GM12878 (cell line): ENCODE measurements around the gene PTK6. TPM values are rescaled to one million over a fixed set of nuclear protein-coding genes. Genes with fewer than 3 reads are reported as not detected.

Source experiments
- ATAC-seq: fragments of 200-7000 bp; cut with Tn5 transposase; 3 replicates; pipeline ENCODE4 v1.9.1; 2020; ENCODE audit warnings: mild to moderate bottlenecking, moderate library complexity
- BruUV-seq: library from RNA; stranded (reverse); fragments of 400-500 nt; replicated peaks from 2 replicates; lab custom pipeline; 2021; lab: Mats Ljungman, UMichigan
- CTCF ChIA-PET: fragments of 300-600 bp; sonication (Branson Sonifier 250); formaldehyde crosslinking; extraction: SDS; loops from one replicate; lab custom pipeline; 2021; ENCODE audit warnings: inconsistent platforms; lab: Yijun Ruan, JAX
- POLR2A ChIA-PET: fragments of 350-600 bp; formaldehyde crosslinking; extraction: SDS; loops from one replicate; lab custom pipeline; 2021; ENCODE audit warnings: inconsistent platforms; lab: Charles Lee
- RAD21 ChIA-PET: fragments of 300-600 bp; sonication (Branson Sonifier 250); formaldehyde crosslinking; loops from one replicate; lab custom pipeline; 2023; ENCODE audit warnings: antibody characterized with exemption; ENCODE audit not compliant: unreplicated experiment; lab: Charles Lee
- SMC1A ChIA-PET: fragments of 300-600 bp; sonication (Branson Sonifier 250); formaldehyde crosslinking; loops from one replicate; lab custom pipeline; 2023; ENCODE audit not compliant: unreplicated experiment, uncharacterized antibody; lab: Charles Lee
- DNase-seq: peaks from one replicate; pipeline ENCODE4 v3.0.0-alpha.2; 2011; ENCODE audit warnings: low read depth, low spot score
- FAIRE-seq: peaks from 3 replicates; lab custom pipeline; 2011; peaks lifted over from hg19 to GRCh38; lab: Jason Lieb, UNC
- H2AFZ ChIP-seq: 2 replicates; pipeline ENCODE4 v1.6.0; 2011; ENCODE audit warnings: low read depth, low read length, control low read depth; ENCODE audit not compliant: control insufficient read depth
- H3K27ac ChIP-seq: 2 replicates; pipeline ENCODE4 v1.5.1; 2011; ENCODE audit warnings: control low read depth; ENCODE audit not compliant: control insufficient read depth, insufficient read depth
- H3K27me3 ChIP-seq, 2 experiments: replicated peaks in 1 of 2; 2 replicates each; pipeline versions ENCODE4 v1.6.0 to v1.6.1; 2011; ENCODE audit warnings: low read length in 1 of 2; ENCODE audit not compliant: control insufficient read depth in 2 of 2, insufficient read depth in 2 of 2
- H3K36me3 ChIP-seq, 2 experiments: 2 replicates each; pipeline ENCODE4 v1.5.1; 2011; ENCODE audit warnings: low read length in 1 of 2; ENCODE audit not compliant: control insufficient read depth in 2 of 2, insufficient read depth in 2 of 2
- H3K4me1 ChIP-seq: 2 replicates; pipeline ENCODE4 v1.6.1; 2011; ENCODE audit warnings: mild to moderate bottlenecking, low read length, moderate library complexity, mixed read lengths; ENCODE audit not compliant: control insufficient read depth, insufficient read depth
- H3K4me2 ChIP-seq: 2 replicates; pipeline ENCODE4 v1.6.0; 2011; ENCODE audit warnings: control low read depth; ENCODE audit not compliant: control insufficient read depth, insufficient read depth
- H3K4me3 ChIP-seq: fragments of 200-600 bp; sonication (generic); 2 replicates; pipeline ENCODE4 v1.5.1; 2016
- H3K79me2 ChIP-seq: 2 replicates; pipeline ENCODE4 v1.6.0; 2011; ENCODE audit warnings: low read length; ENCODE audit not compliant: control insufficient read depth, insufficient read depth
- H3K9ac ChIP-seq: 2 replicates; pipeline ENCODE4 v1.8.0; 2011; ENCODE audit warnings: low read length, control low read depth, mixed read lengths; ENCODE audit not compliant: control insufficient read depth, insufficient read depth
- H3K9me3 ChIP-seq: replicated peaks from 3 replicates; pipeline ENCODE4 v1.5.1; 2011; ENCODE audit warnings: mild to moderate bottlenecking, low read length; ENCODE audit not compliant: control insufficient read depth, insufficient read depth
- H4K20me1 ChIP-seq: 2 replicates; pipeline ENCODE4 v1.6.0; 2011; ENCODE audit not compliant: control insufficient read depth, insufficient read depth
- CHD1 ChIP-seq: IDR thresholded peaks from 2 replicates; pipeline ENCODE4 v1.6.1; 2012; ENCODE audit warnings: low read depth, low read length, improper control_type of control experiment
- FOXM1 ChIP-seq: IDR thresholded peaks from 2 replicates; pipeline ENCODE4 v1.6.1; 2012; ENCODE audit warnings: low read depth, mild to moderate bottlenecking, inconsistent platforms, low read length, moderate library complexity
- IKZF1 ChIP-seq: fragments of 450-650 bp; conservative IDR thresholded peaks from 2 replicates; pipeline ENCODE4 v1.6.1; 2017; ENCODE audit warnings: antibody characterized with exemption, mild to moderate bottlenecking
- MTA3 ChIP-seq: IDR thresholded peaks from 2 replicates; pipeline ENCODE4 v1.6.1; 2012; ENCODE audit warnings: low read length, inconsistent platforms, borderline replicate concordance
- PML ChIP-seq: IDR thresholded peaks from 2 replicates; pipeline ENCODE4 v1.6.1; 2012; ENCODE audit warnings: low read length, inconsistent platforms
- RBBP5 ChIP-seq: fragments of 200-600 bp; sonication (generic); conservative IDR thresholded peaks from 2 replicates; pipeline ENCODE4 v1.6.1; 2016
- STAT1 ChIP-seq: fragments of 450-650 bp; conservative IDR thresholded peaks from 2 replicates; pipeline ENCODE4 v1.6.1; 2014; ENCODE audit warnings: antibody characterized with exemption, mild to moderate bottlenecking
- WGBS: methylation state at CpG from one replicate; pipeline ENCODE4 v1.1.6; 2016; ENCODE audit warnings: low lambda C conversion rate; ENCODE audit not compliant: insufficient replicate concordance, insufficient coverage; ENCODE audit errors: missing lambda C conversion rate; 5-methylcytosine and 5-hydroxymethylcytosine counted together
- in situ Hi-C: fragments of 300-500 bp; cut with MboI; formaldehyde crosslinking; loops from 9 replicates; pipeline ENCODE4 v1.14.3; 2018; ENCODE audit warnings: mixed read lengths
- intact Hi-C: fragments of 100-400 bp; cut with micrococcal nuclease; formaldehyde crosslinking; loops from one replicate; pipeline ENCODE4 v1.14.2; 2022; ENCODE audit not compliant: unreplicated experiment
- polyA plus RNA-seq, 11 experiments: library from polyadenylated mRNA; depleted of rRNA in 4 of 11; unstranded in 6 of 11; stranded (reverse) in 5 of 11; fragments of >200 nt; fragmentation: Nextera tagmentation in 4 of 11; fragmentation: Illumina TruSeq in 1 of 11; extraction: Ambion mirVana in 4 of 11; extraction: Trizol in 1 of 11; gene quantifications; 1 replicate in 1 of 11; 2 replicates in 10 of 11; pipeline versions ENCODE4 v1.2.1 to v1.2.3, GENCODE V29; 2011 to 2016; ENCODE audit warnings: inconsistent platforms in 2 of 11, missing spikeins in 2 of 11, low read depth in 1 of 11
- total RNA-seq, 4 experiments: library from RNA; depleted of rRNA in 3 of 4; stranded (reverse); fragments of >200 nt in 3 of 4; fragmentation: Illumina TruSeq in 1 of 4; extraction: Trizol in 1 of 4; gene quantifications; 2 replicates each; pipeline versions ENCODE4 v1.2.1 to v1.2.3, GENCODE V29; 2013 to 2021
- TF ChIP-seq, protein P1 (sequence below): fragments of 450-650 bp; formaldehyde crosslinking; IDR thresholded peaks from 2 replicates; pipeline ENCODE4 v1.4.0; 2022; ENCODE audit warnings: mild to moderate bottlenecking, moderate library complexity
- TF ChIP-seq, protein P2 (sequence below): fragments of 450-650 bp; IDR thresholded peaks from 2 replicates; pipeline ENCODE4 v1.6.1; 2017; ENCODE audit warnings: mild to moderate bottlenecking, moderate library complexity

The PTK6 gene
- total and polyA plus RNA-seq, 10 of the 15 experiments (the other 5 are each of a cell fraction or from before 2014, with no cell fraction given) = 0.02 to 0.21 (median 0.09) TPM; not detected in 3

DNA sequence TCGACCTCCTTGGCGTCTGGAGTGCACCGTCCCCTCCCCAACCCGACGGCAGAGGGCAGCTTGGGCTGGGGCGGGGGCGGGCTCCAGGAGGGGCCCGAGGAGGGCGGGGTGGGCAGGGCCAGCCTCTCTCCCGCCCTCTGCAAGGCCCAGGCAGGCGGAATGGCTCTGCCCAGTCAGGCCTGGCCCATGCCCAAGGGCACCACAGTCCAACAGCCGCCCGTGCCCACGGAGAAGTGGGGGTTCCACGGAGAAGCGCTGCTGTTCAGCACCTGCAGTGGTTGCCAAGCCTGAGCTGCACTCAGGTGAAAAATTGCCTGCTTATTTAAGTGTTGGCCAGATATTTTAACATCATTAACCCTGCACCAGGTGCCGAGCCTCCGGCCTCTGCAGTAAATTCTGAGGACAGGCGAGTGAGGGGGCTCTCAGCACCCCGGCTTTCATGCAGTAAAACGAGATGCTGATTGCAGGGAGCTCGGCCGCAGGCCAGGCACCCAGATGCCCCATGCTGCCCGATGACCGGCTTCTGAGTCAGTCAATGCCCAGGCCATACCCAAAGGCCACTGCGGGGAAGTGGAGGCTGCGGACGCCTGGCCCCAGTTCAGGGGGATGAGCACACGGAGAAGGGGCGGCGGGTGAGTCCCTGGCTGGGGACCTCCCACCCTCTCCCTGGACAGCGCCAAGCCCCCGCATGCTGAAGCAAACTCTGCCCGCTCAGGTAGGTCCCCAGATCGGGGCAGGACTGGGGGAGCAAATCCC, 10.7 kb upstream of the PTK6 start, which contains the start of gene SRMS:
Gene SRMS, minus strand, starts transcription at position 25 of the 756 bp plus-strand sequence. CDS start 286 bp downstream, outside the sequence.
- Histone ChIP-seq H3K79me2 (no peaks in the 10 kb centered on the region), H3K9ac (no peak within 1 kb of the TSS), H3K4me1 (peaks cover 14% of the 10 kb centered on the region), H3K27ac (no peak within 1 kb of the TSS), H3K36me3 (no peaks in the 10 kb centered on the region), H3K9me3 (no peaks in the 10 kb centered on the region), H2AFZ (no peak within 1 kb of the TSS), H4K20me1 (no peaks in the 10 kb centered on the region), H3K4me3 (no peak within 1 kb of the TSS), H3K27me3 (no peaks in the 10 kb centered on the region; a peak in 1 of 4 replicates), H3K4me2 (no peak within 1 kb of the TSS)
- RAD21 ChIA-PET = interaction anchor here (0.9 kb wide), 1 partner anchor 25 kb away, joined by 3 read pairs; no protein-coding TSS in a partner anchor
- no peak for FAIRE-seq
- CTCF ChIA-PET = no interaction called here
- 45% methylated on average over 33 of the region's 35 CpGs for WGBS
- in situ Hi-C loops = no loop called here
- SMC1A ChIA-PET = no interaction called here
- intact Hi-C loops = no loop called here
- no peak for ATAC-seq
- TF ChIP-seq PML = no peak
- TF ChIP-seq FOXM1 = no peak
- no peak for TF ChIP-seq STAT1
- TF ChIP-seq, protein P1, sequence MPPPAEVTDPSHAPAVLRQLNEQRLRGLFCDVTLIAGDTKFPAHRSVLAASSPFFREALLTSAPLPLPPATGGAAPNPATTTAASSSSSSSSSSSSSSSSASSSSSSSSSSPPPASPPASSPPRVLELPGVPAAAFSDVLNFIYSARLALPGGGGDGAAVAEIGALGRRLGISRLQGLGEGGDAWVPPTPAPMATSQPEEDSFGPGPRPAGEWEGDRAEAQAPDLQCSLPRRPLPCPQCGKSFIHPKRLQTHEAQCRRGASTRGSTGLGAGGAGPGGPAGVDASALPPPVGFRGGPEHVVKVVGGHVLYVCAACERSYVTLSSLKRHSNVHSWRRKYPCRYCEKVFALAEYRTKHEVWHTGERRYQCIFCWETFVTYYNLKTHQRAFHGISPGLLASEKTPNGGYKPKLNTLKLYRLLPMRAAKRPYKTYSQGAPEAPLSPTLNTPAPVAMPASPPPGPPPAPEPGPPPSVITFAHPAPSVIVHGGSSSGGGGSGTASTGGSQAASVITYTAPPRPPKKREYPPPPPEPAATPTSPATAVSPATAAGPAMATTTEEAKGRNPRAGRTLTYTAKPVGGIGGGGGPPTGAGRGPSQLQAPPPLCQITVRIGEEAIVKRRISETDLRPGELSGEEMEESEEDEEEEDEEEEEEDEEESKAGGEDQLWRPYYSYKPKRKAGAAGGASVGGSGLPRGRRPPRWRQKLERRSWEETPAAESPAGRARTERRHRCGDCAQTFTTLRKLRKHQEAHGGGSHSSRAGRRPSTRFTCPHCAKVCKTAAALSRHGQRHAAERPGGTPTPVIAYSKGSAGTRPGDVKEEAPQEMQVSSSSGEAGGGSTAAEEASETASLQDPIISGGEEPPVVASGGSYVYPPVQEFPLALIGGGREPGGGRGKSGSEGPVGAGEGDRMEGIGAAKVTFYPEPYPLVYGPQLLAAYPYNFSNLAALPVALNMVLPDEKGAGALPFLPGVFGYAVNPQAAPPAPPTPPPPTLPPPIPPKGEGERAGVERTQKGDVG (CRISPR knock-in tag) = no peak
- no peak for TF ChIP-seq IKZF1
- no peak for TF ChIP-seq CHD1
- TF ChIP-seq MTA3 = no peak
- TF ChIP-seq RBBP5 = no peak
- TF ChIP-seq, protein P2, sequence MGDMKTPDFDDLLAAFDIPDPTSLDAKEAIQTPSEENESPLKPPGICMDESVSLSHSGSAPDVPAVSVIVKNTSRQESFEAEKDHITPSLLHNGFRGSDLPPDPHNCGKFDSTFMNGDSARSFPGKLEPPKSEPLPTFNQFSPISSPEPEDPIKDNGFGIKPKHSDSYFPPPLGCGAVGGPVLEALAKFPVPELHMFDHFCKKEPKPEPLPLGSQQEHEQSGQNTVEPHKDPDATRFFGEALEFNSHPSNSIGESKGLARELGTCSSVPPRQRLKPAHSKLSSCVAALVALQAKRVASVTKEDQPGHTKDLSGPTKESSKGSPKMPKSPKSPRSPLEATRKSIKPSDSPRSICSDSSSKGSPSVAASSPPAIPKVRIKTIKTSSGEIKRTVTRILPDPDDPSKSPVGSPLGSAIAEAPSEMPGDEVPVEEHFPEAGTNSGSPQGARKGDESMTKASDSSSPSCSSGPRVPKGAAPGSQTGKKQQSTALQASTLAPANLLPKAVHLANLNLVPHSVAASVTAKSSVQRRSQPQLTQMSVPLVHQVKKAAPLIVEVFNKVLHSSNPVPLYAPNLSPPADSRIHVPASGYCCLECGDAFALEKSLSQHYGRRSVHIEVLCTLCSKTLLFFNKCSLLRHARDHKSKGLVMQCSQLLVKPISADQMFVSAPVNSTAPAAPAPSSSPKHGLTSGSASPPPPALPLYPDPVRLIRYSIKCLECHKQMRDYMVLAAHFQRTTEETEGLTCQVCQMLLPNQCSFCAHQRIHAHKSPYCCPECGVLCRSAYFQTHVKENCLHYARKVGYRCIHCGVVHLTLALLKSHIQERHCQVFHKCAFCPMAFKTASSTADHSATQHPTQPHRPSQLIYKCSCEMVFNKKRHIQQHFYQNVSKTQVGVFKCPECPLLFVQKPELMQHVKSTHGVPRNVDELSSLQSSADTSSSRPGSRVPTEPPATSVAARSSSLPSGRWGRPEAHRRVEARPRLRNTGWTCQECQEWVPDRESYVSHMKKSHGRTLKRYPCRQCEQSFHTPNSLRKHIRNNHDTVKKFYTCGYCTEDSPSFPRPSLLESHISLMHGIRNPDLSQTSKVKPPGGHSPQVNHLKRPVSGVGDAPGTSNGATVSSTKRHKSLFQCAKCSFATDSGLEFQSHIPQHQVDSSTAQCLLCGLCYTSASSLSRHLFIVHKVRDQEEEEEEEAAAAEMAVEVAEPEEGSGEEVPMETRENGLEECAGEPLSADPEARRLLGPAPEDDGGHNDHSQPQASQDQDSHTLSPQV = no peak
- no TSS peak for BruUV-seq
- no peak for DNase-seq
- POLR2A ChIA-PET = no interaction called here
